Measurements from ENCODE around the gene FGL2.
"Not testable (repeated sequence)": the region's sequence is repeated elsewhere in the genome, so short reads cannot be mapped to it uniquely, and the experiment has no call there.

The FGL2 gene

DNA sequence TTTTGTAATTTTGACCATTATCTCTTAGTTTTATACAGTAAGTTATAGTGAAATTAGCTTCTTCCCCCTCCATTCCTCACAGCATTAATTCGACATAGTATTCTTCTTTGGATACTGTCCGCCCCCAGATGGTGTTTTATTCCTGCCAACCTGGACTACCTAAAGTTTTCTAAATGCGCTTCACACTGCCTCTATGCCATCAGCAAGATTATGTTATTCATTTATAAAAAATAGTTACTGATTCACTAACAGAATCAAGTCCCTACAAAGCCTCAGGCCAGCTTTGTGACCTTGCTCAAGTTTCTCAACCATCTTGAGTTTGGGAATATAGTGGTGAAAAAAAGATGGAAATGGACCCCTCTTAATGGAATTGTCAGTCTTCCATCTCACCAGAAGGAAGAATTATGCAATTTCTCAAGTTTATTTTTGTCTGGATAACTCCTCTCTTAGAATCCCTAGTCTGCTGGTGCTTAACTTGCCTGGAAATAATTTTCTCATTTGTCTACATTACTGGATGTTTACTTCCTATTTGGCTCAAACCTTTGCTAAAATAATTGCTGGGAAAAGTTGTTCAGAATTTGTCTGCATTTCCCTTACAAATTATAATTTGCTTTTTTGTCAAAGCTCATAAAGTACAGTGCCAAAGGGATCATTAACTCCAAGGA, 16.7 kb upstream of the FGL2 start:
- DNase-seq (ENCODE audit: low spot score) = no peak

DNA sequence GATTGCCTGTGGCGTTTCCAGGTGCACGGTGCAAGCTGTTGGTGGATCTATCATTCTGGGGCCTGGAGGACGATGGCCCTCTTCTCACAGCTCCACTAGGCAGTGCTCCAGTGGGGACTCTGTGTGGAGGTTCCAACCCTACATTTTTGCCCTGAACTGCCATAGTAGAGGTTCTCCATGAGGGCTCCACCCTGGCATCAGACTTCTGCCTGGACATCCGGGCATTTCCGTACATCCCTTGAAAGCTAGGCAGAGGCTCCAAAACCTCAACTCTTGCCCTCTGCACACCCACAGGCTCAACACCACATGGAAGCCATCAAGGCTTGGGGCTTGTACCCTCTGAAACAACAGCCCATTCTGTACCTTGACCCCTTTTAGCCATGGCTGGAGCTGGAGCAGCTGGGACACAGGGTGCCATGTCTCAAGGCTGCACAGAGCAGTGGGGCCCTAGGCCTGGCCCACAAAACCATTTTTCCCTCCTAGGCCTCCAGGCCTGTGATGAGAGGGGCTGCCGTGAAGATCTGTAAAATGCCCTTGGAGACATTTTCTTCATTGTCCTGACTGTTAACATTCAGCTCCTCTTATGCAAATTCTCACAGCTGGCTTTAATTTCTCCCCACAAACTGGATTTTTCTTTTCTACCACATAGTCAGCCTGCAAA, 10.0 kb upstream of the FGL2 start:
- DNase-seq (ENCODE audit: low spot score) = no peak

DNA sequence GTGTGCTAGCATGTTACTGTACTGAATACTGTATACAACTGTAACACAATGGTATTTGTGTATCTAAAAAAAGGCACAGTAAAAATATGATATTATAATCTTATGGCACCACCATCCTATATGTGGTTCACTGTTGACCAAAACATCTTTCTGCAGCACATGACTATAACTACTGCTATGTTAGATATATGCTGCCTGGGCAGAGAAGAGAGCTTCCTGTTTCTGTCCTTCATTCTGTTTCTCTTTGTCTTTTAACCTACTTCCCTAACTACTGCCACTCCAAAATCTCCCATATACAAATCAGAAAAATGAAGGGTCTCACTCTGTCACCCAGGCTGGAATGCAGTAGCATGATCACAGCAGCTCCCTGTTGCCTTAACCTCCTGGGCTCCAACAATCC, 8.8 kb upstream of the FGL2 start:
- DNase-seq (ENCODE audit: low spot score) = no peak

DNA sequence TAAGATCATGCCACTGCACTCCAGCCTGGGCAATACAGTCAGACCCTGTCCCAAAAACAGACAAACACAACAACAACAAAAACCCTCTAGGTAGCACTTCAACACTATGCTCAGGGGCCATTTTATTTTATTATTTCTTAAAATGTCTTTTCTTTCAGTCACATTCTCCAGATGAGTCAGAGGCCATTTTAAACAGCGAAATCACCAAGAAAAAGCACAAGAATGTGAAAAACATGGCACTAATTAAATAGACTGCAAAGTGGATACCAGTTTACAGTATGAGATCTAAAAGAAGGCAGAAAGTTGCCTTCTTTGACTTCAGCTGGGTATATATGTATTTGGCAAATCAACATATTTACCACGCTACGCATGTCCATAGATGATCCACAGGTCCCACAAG, 6.1 kb upstream of the FGL2 start:
- no peak for DNase-seq (ENCODE audit: low spot score)

DNA sequence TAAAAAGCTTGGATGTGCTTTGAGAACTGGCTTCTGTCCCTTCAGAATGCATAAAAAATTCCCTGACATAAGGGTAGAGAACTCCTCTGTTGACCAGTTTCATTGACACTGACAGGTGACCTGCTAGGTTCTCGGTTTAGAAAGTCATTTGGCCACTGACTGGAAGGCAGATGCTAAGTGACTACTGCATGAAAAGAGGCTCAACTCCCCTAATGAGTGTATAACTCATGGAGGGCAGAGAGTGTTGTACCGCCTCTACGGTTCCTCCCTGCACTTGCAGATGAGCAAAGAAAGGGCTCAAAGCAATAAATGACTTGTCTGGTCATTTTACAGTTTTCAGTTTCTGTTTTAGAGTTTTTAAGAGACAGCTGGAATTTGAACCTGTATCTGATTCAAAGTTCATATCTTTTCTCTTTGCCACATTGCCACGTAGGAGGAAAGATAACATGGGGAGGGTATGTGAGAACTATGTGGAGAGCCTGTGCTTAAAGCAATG, 2.9 kb upstream of the FGL2 start:
- DNase-seq (ENCODE audit: low spot score) = no peak

DNA sequence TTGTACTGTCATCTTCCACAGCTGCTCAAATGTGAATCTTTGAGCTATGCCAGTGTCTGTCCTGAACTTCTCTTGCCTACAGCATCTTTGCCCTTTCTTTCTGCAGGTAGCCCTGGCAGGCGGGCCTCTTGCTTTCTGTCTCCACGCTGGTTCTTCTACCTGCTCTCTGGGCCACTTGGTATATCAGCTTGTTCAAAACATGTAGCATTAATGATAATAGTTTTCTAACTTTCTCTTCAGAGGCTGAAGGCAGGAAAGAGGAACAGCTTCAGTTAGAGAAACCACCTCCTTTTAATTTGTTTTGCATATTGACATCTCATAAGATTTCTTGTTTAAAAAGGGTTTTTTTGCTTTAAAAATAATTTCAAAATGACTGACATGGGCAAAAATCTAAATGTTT, 923 bp upstream of the FGL2 start:
- no peak for DNase-seq (ENCODE audit: low spot score)

DNA sequence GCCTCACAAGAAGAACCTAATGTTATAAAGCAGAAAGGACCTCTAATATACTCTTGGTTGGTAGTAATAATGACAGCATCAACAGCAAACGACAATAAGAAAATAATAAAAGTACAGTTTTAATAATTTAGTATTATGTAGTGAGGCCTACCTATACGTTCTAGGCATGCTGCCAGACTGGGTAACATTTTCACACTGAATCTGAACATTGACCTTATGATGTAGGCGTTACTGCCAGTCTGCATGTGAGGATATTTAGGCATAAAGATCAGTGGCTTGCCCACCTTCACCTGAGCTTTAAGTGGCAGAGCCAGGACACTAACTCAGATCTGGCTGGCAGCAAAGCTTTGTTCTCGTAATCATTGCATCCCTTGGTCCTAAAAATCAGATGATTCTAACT, 2.5 kb downstream of the FGL2 start:
- DNase-seq (ENCODE audit: low spot score) = no peak

DNA sequence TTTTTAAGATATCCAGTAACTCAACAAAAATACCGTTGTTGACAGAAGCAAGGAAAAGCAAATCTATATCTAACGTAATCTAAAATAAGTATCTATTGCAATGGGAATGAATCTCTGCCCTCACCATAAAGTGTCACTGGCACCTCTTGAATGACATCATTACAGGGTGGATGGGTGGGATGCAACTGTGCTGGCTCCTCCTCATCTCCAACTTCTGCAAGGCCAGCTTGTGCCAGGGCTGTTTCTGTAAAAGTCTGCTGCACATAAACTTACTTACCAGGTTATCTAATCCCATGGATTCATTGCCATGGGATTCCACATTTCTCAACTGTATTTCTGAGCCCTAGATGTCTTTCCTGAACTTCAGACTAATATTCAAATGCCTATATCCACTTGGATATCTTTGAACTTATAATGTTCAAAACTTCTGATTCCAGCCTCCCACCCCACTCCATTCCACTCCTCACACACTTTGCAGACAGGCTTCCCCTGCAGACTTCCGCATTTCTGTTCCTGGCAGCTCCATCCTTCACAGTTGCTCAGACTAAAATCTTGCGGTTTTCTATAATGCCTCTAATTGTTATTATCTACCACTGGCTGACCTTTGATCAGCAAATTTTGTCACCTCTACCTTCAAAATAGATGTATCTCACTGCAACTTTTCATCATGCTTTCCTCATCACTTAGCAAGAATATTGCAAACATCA, 10.7 kb downstream of the FGL2 start:
- DNase-seq (ENCODE audit: low spot score) = no peak

DNA sequence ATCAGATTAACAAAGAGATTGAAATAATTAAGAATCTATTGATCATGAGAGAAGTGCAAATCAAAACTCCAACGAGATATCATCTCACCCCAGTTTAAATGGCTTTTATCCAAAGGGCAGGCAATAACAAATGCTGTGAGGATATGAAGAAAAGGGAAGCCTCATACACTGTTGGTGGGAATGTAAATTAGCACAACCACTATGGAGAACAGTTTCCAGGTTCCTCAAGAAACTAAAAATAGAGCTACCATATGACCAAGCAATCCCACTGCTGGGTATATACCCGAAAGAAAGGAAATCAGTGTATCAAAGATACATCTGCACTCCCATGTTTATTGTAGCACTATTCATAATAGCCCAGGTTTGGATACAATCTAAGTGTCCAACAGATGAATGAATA, 13.8 kb downstream of the FGL2 start:
- no peak for DNase-seq (ENCODE audit: low spot score)

DNA sequence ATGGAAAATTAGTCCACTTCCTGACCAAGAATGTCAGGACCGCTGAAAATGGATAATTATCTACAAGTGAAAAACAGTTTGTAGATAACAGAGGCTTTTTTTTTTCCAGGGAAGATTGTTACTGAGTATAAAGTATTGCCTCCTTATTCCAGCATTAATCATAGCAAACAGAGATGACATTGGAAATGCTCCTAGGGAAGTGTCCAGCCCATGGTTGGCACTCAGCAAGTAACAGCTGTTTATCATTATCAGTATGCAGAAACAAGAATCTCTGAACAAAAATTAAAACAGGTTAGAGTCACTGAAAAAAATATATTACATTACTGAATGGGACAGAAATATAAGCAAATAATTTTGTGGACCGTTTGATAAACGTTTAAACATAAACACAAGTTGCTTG, 14.6 kb downstream of the FGL2 start:
- no peak for DNase-seq (ENCODE audit: low spot score)

DNA sequence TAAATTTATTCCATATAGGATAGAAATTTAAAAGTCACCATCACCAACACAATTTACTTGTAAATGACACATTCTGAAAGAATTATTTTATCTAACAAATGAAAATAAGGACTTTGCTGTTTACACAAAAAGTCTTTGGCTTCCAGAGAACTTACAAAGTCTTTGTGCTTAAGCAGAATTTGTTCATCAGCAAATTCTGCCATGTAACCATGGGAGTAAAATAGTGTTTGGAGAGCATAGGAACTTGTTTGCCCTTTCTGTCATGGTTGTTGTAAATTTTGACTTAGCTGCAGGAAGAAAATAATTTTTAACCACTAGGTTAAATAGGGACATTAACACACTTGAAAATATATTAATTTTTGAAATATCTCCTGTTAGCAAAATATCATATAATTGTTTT, 15.2 kb downstream of the FGL2 start:
- no peak for DNase-seq (ENCODE audit: low spot score)

DNA sequence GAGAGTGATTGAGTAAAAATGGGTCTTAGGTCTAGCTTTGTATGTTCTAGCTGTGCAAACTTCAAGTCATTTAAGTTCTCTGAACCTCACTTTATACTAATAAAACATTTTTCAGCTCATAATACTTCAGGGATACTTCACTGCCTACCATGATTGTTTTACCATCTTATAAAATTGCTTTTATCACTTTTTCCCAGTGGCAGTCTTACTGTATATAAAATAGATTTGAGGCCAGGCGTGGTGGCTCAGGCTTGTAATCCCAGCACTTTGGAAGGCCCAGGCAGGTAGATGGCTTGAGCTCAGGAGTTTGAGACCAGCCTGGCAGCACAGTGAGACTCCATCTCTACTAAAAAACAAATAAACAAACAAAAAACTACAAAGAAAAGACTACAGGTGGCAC, 17.4 kb downstream of the FGL2 start:
- no peak for DNase-seq (ENCODE audit: low spot score)

DNA sequence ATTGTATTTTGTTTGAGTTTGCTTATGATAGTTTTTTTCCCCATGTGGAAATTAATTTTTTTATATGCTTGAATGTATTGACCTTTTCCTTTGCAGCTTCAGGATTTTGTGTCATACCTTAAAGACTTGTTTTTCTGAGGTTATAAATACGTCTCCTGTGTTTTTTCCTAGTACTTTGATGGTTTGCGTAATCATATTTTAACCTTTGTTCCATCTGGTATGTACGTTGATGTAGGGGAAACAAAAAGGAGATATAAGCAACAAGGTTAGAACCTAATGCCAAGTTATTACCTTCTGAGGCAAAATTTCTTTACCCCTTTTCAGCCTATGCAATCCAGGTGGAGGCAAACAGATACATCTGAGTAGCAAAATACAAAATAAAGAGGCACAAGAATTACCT, 17.9 kb downstream of the FGL2 start:
- no peak for DNase-seq (ENCODE audit: low spot score)

DNA sequence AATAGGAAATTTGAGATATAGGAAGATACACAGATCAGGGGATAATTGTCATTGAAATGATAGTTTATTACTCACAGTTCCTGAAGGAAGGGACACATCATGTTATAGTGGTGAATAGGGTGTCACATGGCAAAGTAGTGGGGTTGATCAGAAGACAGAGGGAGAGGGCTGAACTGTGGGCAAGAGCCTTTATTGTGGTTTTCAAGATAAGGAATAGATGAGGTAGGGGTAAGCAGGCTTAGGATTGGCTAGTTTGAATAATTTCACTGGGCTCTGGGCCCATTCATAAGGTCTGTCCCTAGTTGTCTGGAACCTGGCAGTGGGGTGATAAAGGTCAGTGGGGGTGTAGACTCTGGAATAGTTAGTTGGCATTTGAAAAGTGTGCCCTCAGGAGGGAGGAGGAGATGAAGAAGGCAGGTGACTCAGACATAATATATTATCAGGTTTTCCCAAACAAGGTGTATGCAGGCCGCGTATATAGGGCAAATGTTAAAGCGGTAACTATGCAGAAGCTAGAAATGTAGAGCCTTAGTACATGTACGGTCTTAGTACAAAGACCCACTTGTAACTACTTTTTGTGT, 18.5 kb downstream of the FGL2 start:
- DNase-seq (ENCODE audit: low spot score) = no peak

DNA sequence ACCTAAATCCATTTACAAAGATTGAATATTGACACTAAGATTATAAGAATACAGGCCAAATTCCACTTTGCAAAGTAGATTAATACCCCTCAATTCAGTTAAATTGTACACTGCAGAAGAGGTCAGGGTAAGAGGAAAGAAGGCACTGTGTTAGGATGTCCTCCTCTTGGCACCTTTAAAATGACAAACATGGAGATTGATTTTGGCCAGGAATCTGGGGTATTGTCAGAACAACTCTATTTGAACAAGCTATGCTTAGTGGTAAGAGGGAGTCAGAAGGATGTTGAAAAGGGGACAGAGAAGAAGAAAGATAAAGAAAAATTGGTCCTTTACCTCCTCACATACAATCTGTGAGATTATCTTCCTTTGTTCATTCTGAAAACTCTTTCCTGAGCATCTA, 21.6 kb downstream of the FGL2 start:
- DNase-seq (ENCODE audit: low spot score) = not testable (repeated sequence)

DNA sequence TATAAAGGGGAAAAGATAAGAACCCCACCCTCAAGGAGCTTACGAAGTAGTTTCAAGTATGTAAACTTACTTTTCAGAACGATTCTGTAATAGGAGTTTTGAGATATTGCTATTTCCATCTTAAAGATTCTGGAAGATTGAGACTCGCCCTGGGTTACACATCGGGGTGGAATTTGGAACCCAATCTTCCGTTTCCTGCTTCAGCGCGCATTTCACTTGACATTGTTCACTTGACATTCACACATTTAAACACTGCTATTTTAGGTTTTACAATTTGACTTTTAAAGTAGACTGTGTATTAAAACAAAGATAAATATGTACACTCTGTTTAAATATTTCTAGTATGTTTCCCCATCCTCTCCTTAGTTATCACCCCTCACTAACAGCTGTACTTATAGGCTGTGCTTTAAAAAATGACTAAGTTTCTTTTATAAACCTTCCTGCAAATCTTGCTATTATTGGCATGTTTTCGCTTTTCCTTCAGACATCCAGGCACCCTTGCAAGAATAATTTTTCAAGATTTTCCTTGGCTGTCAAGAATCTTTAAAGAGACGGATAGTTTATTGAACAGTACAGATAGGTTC, 22.2 kb downstream of the FGL2 start:
- DNase-seq (ENCODE audit: low spot score) = not testable (repeated sequence)

DNA sequence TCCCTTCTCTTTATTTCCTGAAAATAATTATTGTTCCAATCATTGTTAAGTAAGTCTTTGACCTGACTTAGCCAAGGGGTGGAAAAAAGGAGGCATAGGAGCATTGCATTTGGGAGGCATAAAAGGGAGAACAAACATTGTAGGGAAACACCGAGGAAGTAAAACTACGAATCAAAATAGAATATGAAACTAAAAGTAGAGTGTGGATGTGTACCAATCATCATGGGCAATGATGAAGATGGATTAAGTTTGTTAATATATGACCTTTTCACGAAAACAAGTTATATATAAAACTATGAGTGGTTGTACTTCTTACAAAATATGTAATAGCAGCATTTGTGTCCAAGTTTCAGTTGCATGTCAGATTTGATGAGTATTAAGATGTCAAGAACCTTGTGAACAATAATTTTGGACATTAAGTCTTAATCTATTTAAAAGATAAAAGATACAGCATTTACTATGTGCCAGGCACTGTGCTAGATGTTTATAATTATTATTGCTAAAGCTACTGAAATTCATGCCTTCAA, 24.3 kb downstream of the FGL2 start:
- DNase-seq (ENCODE audit: low spot score) = not testable (repeated sequence)

DNA sequence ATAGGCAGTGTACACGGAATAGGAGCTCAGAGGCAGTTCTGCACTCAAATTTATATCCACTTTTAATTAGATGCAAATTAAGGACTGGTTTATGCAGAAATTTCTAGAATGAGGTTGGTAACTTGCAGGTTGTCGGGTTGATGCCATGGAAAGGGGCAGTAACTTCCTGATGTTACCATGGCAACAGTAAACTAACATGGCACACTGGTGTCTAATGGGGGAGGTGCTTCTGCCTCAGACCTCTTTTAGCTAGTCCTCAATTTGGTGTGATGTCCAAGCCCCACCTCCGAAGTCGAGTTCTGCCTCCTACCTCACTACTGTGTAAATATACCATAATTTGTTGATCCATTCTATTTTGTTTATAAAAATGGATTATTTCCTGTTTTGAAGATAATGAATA, 25.2 kb downstream of the FGL2 start:
- DNase-seq (ENCODE audit: low spot score) = not testable (repeated sequence)

DNA sequence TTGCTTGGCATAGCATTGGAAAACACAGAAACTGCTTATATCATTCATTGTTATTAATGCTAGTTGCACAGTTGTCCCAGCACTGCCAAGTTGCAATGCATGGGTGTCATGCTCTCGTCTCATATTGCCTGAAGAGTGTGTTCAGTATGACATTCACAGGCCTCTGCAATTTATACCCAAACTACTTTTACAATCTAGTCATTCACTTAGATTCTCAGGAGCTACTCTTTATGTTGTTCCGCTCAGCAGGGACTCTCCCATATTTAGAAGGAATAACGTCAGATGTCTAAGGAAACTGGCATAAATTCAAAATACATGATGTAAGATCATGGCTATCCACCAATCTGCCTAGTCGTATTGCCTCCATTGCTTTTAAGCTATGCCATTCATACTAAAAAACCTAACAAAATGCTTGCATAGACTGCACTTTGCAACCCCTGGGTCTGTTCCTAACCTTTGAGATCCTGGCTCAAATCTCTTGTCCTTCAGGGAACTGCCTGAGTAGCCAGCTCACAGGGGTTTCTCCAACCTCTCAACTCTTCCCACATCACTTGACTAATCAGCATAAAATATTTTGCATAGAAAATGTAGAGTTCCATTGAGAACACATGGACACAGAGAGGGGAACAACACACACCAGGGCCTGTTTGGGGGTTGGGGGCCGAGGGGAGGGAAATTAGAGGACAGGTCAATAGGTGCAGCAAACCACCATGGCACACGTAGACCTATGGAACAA, 27.0 kb downstream of the FGL2 start:
- not testable (repeated sequence) for DNase-seq (ENCODE audit: low spot score)

DNA sequence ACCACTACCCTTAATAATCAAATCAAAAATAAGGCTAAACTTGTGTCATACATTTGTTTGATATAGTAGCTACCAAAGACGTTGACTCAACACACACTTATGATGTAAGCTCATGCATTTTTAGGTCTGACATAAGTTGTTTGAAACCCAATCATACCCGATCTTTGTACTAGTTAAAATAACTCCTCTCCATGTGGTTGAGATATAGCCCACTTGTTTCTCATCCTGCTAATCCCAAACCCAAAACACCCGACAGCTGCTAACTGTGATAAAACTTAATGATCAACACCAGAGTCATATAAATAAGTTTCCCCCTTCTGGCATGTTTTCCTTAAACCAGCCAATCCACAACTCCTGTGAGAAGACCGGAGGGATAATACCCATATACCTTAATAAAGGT, 28.5 kb downstream of the FGL2 start:
- DNase-seq (ENCODE audit: low spot score) = not testable (repeated sequence)

DNA sequence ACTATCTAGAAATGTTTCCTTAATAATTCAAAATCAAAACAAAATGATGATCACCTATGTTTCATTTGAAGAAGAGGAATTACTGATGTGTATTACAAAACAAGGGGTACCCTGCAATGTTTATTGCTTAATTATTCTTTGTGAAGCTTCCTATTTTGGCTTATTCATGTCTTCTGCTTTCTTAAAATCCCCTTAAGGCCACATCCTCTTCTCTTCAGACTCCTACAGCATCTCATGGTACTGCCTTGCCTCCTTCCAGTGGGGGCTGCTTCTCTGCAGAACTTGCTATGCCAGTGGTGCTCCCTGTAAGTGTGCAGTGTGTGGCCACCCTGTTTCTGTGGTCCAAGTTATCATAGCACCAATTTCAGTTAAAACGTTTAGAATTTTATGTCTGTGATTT, 42.2 kb downstream of the FGL2 start:
- DNase-seq (ENCODE audit: low spot score) = no peak

DNA sequence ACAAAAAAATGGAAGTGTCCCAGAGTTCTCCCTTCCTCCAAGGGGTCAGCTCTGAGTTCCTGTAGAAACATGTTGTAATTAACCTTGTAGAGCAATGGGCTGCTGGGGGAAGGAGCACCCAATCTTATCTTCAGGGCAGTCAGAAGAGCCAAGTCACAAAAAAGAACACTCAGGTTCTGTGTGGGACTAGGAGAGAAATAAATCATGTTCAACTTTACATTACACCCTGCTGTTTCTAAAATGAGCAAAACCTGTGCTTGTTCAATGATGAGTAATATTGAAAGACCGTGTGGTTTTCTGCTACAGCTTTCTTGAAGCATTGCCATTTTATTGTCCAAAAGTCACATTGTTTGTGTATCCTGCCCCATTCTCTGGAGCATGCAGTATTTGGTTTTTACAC, 42.6 kb downstream of the FGL2 start:
- DNase-seq (ENCODE audit: low spot score) = not testable (repeated sequence)

Data from HuH-7 (cell line).